GM18517 (cell line): ENCODE measurements around the gene ADCY5.

Source experiments
- ATAC-seq: cut with Tn5 transposase; IDR thresholded peaks from one replicate; pipeline ENCODE4 v1.9.1; 2021; ENCODE audit warnings: mild to moderate bottlenecking, moderate library complexity; ENCODE audit not compliant: unreplicated experiment

The ADCY5 gene

GRCh38 chr3:123330441-123330991, 118.4 kb downstream of the ADCY5 start:
- no peak for ATAC-seq

- ATAC-seq: no peak
These were observed 119.1 kb downstream of the ADCY5 start for GRCh38 chr3:123329636-123330340.

DNA sequence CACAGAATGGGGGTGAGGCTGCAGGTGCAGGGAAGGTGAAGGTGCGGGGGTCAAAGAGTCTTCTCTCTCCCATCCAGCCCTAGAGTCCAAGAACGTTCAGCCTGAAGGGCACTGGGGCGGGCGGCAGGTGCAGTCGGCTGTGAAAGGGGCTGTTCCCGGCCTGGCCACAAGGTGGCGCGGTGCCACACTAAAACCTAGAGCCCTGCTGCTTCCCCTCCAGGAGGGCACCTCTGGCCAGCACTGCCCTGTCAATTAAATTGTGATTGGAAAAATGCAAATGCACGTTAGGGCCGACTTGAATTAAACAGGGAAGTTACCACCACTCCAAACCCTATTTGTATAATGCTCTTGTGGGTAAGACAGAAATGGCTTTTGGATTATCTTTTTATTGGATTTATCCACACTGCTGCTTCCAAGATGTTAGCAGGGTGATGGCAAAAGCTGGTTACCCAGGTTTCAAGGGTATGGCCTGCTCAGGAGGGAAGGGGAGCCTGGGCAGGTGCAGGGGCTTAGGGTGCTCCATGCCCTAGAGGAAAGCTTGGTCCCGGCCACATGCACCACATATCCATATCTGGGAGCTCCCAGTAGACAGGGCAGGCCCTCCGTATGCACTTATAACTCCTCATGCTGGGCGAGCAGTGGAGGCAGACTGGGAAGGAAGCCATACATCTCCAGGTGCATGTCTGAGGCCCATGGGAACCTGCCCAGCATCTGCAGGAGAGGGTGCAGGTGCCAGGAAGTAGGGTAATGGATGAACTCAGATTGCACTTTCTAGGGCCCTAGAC, 119.8 kb downstream of the ADCY5 start:
- ATAC-seq: no peak

DNA sequence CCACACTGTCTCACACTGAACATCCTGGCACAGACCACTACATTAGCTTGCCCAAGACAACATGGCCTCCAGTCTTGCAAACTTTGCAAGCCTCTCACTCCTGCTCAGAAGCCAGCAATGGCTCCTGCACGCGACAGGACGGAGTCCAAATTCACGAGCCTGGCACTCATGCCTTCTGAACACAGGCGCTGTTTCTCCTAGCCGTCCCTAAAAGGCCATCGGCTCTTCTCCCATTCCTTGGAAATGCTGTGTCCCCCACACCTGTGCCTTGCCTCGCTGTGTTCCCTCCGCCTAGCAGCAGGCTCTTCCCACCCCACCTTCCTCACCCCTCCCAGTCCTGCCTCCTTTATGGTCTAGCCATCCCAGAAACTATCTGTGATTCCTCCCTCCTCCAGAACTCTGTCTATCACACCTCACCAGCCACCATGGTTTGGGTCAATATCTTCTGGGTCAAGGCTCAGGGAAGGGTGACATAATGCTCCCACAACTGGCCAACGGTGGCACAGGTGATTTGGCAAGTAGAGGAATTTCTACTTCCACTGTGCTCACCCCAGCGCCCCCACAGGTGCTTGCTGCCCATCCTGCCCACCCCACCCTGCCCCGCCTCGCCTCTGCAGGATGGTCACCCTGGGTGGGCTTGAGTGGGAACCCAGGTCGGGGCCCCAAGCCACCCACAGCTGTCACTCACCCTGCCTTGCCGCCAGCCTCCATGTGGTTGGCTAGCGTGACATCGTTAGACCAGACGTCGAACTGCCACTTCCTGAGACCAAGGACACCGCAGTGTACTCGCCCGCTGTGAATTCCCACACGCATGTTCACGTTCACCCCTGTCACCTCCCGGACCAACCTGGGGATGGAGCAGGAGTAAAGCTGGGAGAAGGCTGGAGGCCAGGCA, 120.7 kb downstream of the ADCY5 start:
- ATAC-seq: no peak

- ATAC-seq: no peak
These were observed 121.4 kb downstream of the ADCY5 start for GRCh38 chr3:123327480-123327879.

DNA sequence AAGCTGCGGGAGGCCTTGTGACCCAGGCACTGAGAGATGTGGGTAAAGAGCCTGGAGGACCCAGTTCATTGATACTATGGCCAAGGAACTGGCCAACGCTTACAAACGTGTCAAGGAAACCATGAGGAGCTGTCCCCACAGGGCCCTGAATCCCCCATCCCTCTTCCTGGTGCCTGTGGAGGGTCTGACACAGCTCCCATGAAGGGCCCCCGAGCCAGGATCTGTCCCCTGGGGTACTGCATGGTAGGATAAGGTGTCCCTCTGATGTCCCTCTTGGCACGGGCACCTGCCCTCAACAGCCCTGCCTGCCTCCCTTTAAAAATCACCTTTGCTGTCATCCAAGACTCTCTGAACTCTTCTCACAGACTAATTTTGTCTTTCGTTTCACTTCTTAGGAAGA, 122.4 kb downstream of the ADCY5 start:
- ATAC-seq: no peak

GRCh38 chr3:123325766-123326256, 123.1 kb downstream of the ADCY5 start:
- ATAC-seq: no peak

DNA sequence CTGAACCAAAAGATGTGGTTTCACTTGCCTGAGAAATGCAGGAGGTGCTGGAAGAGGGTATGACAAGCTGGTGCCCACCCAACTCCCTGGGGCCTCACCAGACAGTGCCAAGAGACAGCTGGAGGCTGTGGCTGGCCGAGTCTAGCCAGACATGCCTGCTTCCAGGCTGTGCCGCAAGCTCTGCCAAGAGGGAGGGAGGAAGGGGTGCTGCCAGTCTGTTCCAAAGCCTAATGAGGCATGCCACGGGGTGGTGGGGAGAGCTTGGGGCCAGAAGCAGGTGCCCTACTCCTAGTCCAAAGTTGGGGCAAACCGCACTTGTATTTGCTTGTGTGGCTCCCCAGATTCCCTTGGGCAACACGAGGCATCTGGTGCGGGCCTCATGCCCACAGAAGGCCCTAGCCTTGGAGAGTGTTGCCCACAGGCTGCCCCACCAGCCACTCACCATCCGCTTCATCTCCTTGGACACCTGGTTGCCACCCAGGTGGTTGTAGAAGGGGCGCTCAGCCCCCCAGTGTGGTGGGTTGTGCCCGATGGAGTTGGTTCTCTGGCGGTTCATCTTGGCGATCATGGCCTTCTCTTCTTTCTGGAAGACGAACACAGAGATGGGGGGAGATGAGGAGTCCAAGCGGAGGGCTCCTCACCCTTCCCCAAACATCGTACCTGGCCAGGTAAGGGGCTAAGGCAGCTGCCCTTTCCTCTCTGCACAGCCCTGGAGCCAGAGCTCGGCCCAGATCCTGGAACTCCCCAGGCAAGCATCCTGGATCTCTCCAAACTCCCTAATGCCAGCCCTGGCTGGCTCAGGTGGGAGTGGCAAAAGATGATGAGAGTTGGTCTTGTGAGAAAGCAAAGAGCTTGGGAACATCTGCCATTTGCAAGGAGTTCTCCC, 123.8 kb downstream of the ADCY5 start:
- ATAC-seq: no peak

- ATAC-seq: no peak
These were observed 125.1 kb downstream of the ADCY5 start for GRCh38 chr3:123323781-123324180.

GRCh38 chr3:123322866-123323265, 126.0 kb downstream of the ADCY5 start:
- no peak for ATAC-seq

GRCh38 chr3:123321806-123322205, 127.1 kb downstream of the ADCY5 start:
- ATAC-seq: no peak

DNA sequence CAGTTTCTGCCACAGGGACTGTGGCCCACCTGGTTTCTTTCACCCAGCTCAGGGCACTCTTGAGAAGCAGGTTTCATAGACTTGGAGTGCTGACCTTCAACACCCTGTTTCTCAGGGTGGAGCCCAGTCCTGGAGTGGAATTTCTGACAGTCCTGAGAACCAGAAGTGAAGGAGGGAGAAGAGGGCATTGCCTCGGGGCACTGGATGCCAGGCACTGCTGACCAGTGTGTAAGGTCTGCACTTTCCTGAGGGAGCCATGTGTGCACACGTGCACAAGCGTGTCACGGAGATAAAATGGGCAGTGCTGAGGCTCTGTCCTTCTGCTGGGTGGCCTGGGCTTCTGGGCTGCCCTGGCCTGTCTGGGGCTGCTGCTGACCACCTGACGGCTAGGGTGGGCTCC, 128.7 kb downstream of the ADCY5 start:
- no peak for ATAC-seq

- ATAC-seq: no peak
These were observed 129.1 kb downstream of the ADCY5 start for GRCh38 chr3:123319760-123320159.

- no peak for ATAC-seq
These were observed 130.5 kb downstream of the ADCY5 start for GRCh38 chr3:123318374-123318773.

DNA sequence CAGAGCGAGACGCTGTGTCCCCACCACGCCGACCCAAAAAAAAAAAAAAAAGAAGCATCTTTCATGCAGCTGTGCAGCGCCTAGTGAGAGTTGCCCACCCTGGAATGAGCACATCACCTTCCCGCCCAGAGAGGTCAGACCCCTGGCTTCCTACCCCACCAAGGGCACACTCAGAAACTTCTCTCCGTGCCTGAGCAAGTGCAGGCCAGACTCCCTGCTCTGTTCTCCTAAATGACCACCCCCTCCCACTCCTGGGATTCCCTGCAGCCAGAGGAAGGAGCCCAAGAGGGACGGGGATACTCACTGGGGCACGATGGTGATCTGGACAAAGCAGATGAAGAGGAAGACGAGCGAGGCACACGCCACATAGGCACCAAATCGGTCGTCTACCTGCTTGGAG, 131.2 kb downstream of the ADCY5 start:
- ATAC-seq: no peak

DNA sequence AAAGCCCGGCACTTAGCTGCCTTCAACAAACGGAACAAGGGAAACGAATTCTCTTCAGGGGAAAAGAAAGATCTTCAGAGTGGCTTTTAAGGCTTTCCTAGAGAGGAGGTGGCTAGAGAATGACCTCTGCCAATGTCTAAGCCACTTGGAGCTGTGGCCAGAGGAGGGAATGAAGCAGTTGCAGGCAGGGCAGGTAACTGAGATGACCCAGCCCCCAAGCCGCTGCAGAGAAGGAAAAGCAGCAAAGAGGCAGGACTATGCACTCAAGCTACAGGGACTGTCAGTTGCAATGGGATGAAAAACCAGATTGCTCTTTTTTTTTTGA, 133.7 kb downstream of the ADCY5 start:
- no peak for ATAC-seq

DNA sequence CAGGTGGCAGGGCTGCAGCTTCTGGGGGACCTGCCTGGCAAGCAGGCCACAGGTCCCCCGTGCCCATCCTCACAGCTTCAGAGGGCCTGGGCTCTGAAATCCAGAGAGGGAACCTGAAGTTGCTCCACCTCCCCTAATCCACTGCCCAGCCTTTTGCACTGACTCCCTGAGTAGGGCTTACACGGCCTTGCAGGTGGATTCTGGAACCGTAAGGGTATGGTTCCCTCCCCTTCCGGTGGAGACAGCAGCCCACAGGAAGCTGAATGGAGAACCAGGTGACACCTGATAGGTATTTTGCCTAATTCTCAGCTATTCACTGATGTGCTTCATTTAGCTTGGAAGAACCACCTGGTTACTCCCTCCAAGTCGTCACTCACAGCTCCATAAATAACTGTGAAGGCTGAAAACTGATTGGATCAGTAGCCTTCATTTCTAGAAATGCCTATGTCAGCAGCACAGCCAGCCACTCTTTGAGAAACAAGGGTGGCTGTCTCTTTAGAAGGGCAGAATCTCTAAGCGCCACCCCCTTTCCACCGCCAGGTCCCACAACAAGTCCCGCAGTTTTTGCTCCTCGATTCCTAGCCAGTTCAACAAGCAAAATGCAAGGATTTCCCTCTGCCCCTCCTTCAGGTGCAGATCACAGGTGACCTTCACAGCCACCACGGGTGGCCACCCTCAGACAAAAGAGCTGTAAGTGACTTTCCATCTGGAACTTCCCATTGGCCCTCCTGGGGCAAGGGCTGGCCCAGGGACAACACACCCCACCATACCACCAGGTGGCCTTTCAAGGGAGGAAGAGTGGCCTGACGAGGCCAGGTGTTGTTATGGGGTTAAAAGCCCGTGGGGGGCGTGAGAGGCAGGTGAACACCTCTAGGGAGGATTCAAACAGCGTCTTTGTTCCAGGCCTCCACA, 134.3 kb downstream of the ADCY5 start:
- ATAC-seq: no peak

DNA sequence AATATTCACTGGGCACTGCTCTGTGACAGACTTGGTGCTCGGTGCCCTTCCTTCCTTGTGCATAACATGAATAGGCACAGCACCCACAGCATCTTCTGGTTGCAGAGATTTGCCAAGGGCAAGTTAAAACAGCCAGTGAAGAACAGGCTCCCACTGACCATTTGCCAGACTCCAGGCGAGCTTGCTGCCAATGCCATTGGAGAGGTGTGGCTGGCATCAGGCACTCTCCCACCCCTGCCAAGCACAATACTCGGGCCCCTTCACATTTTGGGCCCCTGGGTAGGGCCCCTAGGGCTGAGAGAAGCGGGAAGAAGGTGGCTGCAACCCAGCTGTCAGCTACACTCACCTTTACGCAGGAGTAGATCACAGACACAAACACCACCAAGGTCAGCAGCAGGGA, 135.0 kb downstream of the ADCY5 start:
- ATAC-seq: no peak
